HG03196 (cell line): Measurements from ENCODE around the gene IL1RL1.

ENCODE experiments used
- ATAC-seq: cut with Tn5 transposase; IDR thresholded peaks from one replicate; pipeline ENCODE4 v1.9.1; 2021; ENCODE audit not compliant: unreplicated experiment

Gene IL1RL1

GRCh38 chr2:102310964-102311640, at the start of gene IL1RL1:
TSS of gene IL1RL1 (plus strand) at chr2:102311563. CDS start at chr2:102338265, 26,702 bp downstream.
- no peak for ATAC-seq

GRCh38 chr2:102262216-102263129, 48.9 kb upstream of the IL1RL1 start:
- no peak for ATAC-seq

GRCh38 chr2:102264952-102265351, 46.4 kb upstream of the IL1RL1 start:
- ATAC-seq = no peak

- ATAC-seq = no peak
Observed at GRCh38 chr2:102266204-102266603, 45.2 kb upstream of the IL1RL1 start.

GRCh38 chr2:102267774-102268173, 43.6 kb upstream of the IL1RL1 start:
- ATAC-seq = no peak

GRCh38 chr2:102268510-102269199, 42.7 kb upstream of the IL1RL1 start:
- ATAC-seq = no peak

GRCh38 chr2:102269200-102269524, 42.2 kb upstream of the IL1RL1 start:
- ATAC-seq = no peak

- ATAC-seq = no peak
Observed at GRCh38 chr2:102271844-102272243, 39.5 kb upstream of the IL1RL1 start.

GRCh38 chr2:102273619-102274211, 37.6 kb upstream of the IL1RL1 start:
- ATAC-seq = no peak

- no peak for ATAC-seq
Observed at GRCh38 chr2:102276549-102277201, 34.7 kb upstream of the IL1RL1 start.

- no peak for ATAC-seq
Observed at GRCh38 chr2:102277202-102277700, 34.1 kb upstream of the IL1RL1 start.

- ATAC-seq = no peak
Observed at GRCh38 chr2:102278720-102279390, 32.5 kb upstream of the IL1RL1 start.

GRCh38 chr2:102279391-102279735, 32.0 kb upstream of the IL1RL1 start:
- no peak for ATAC-seq

GRCh38 chr2:102282678-102283091, 28.7 kb upstream of the IL1RL1 start:
- ATAC-seq = no peak

- ATAC-seq = no peak
Observed at GRCh38 chr2:102283996-102284395, 27.4 kb upstream of the IL1RL1 start.

GRCh38 chr2:102284611-102285010, 26.8 kb upstream of the IL1RL1 start:
- ATAC-seq = no peak

- ATAC-seq = no peak
Observed at GRCh38 chr2:102285368-102285767, 26.0 kb upstream of the IL1RL1 start.

- ATAC-seq = no peak
Observed at GRCh38 chr2:102286041-102286440, 25.3 kb upstream of the IL1RL1 start.

- ATAC-seq = no peak
Observed at GRCh38 chr2:102289129-102289528, 22.2 kb upstream of the IL1RL1 start.

GRCh38 chr2:102290594-102290993, 20.8 kb upstream of the IL1RL1 start:
- no peak for ATAC-seq
